MM.1S (cell line): ENCODE measurements around the gene OTOP3.
"Not testable (repeated sequence)": the region's sequence is repeated elsewhere in the genome, so short reads cannot be mapped to it uniquely, and the experiment has no call there.

Source experiments
- DNase-seq: peaks from one replicate; pipeline ENCODE4 v3.0.0-alpha.2; 2015
- H2AFZ ChIP-seq: fragments of 300-600 bp; sonication (generic); 2 replicates; pipeline ENCODE4 v1.6.0; 2016; ENCODE audit warnings: antibody characterized with exemption, low read length
- H3F3A ChIP-seq: fragments of 300-600 bp; sonication (generic); 2 replicates; pipeline ENCODE4 v1.6.1; 2016; ENCODE audit warnings: mild to moderate bottlenecking, antibody characterized with exemption, low read length, moderate library complexity, mixed read lengths; ENCODE audit not compliant: insufficient read depth
- H3K27ac ChIP-seq: fragments of 300-600 bp; sonication (generic); 2 replicates; pipeline ENCODE4 v1.5.1; 2016; ENCODE audit warnings: mild to moderate bottlenecking, low read length
- H3K27me3 ChIP-seq: fragments of 300-600 bp; sonication (generic); replicated peaks from 2 replicates; pipeline ENCODE4 v1.6.0; 2016; ENCODE audit warnings: low read length; ENCODE audit not compliant: insufficient read depth
- H3K36me3 ChIP-seq: fragments of 300-600 bp; sonication (generic); replicated peaks from 2 replicates; pipeline ENCODE4 v1.6.1; 2016; ENCODE audit warnings: mild to moderate bottlenecking, low read length, mixed read lengths; ENCODE audit not compliant: insufficient read depth
- H3K4me1 ChIP-seq: fragments of 300-600 bp; sonication (generic); 2 replicates; pipeline ENCODE4 v1.6.1; 2016; ENCODE audit warnings: low read length, mixed read lengths
- H3K4me2 ChIP-seq: fragments of 300-600 bp; sonication (generic); 2 replicates; pipeline ENCODE4 v1.6.0; 2016; ENCODE audit warnings: low read depth, low read length
- H3K4me3 ChIP-seq: fragments of 300-600 bp; sonication (generic); 2 replicates; pipeline ENCODE4 v1.5.1; 2016; ENCODE audit warnings: low read length, mixed read lengths
- H3K79me2 ChIP-seq: fragments of 300-600 bp; sonication (generic); 2 replicates; pipeline ENCODE4 v1.6.1; 2016; ENCODE audit warnings: mixed run types, low read length, mixed read lengths
- H3K9ac ChIP-seq: fragments of 300-600 bp; sonication (generic); 2 replicates; pipeline ENCODE4 v1.6.1; 2016; ENCODE audit warnings: low read length, mixed read lengths
- H3K9me2 ChIP-seq: fragments of 300-600 bp; sonication (generic); replicated peaks from 2 replicates; pipeline ENCODE4 v1.6.1; 2016; ENCODE audit warnings: mild to moderate bottlenecking, low read length, mixed read lengths; ENCODE audit not compliant: insufficient read depth
- H3K9me3 ChIP-seq: fragments of 300-600 bp; sonication (generic); replicated peaks from 2 replicates; pipeline ENCODE4 v1.6.1; 2016; ENCODE audit warnings: mild to moderate bottlenecking, low read length, mixed read lengths; ENCODE audit not compliant: insufficient read depth
- H4K20me1 ChIP-seq: fragments of 300-600 bp; sonication (generic); 2 replicates; pipeline ENCODE4 v1.6.1; 2016; ENCODE audit warnings: mild to moderate bottlenecking, low read length, moderate library complexity, mixed read lengths; ENCODE audit not compliant: insufficient read depth
- CTCF ChIP-seq: fragments of 300-600 bp; sonication (generic); IDR thresholded peaks from 2 replicates; pipeline ENCODE4 v1.5.1; 2016; ENCODE audit warnings: antibody characterized with exemption, low read length, mixed read lengths
- EZH2 ChIP-seq: fragments of 300-600 bp; sonication (generic); optimal IDR thresholded peaks from 2 replicates; pipeline ENCODE3; 2017; ENCODE audit warnings: low read depth, mild to moderate bottlenecking, antibody characterized with exemption, low read length, mixed read lengths
- EZH2phosphoT487 ChIP-seq: fragments of 300-600 bp; sonication (generic); IDR thresholded peaks from 2 replicates; pipeline ENCODE4 v1.6.1; 2018; ENCODE audit warnings: antibody characterized with exemption, low read length

Gene OTOP3

GRCh38 chr17:74981318-74981978 lies 45.8 kb downstream of the OTOP3 start:
- H3K27ac ChIP-seq, result no peak overlapping the region
- no peaks in the 10 kb centered on the region for H3K9me3 ChIP-seq
- H2AFZ ChIP-seq, result peak overlapping the region; percentile 44

GRCh38 chr17:74981979-74982662 lies 46.4 kb downstream of the OTOP3 start:
- no peaks in the 10 kb centered on the region for H3K9me3 ChIP-seq
- H3F3A ChIP-seq, result no peaks in the 10 kb centered on the region
- H3K27ac ChIP-seq, result no peak overlapping the region
- H4K20me1 ChIP-seq, result no peaks in the 10 kb centered on the region
- peak overlapping the region; percentile 81 for H3K4me2 ChIP-seq
- H3K79me2 ChIP-seq, result no peaks in the 10 kb centered on the region
- H3K4me1 ChIP-seq, result peaks cover 7% of the 10 kb centered on the region; the same call in 1 of the 2 replicates
- H3K4me3 ChIP-seq, result peak overlapping the region; percentile 55
- no peaks in the 10 kb centered on the region for H3K9me2 ChIP-seq
- DNase-seq, result no peak
- TF ChIP-seq EZH2 (no peak), EZH2phosphoT487 (no peak), CTCF (no peak)
- H3K36me3 ChIP-seq, result no peaks in the 10 kb centered on the region
- H2AFZ ChIP-seq, result peak overlapping the region; percentile 44
- no peak overlapping the region for H3K9ac ChIP-seq
- peaks cover 79% of the 10 kb centered on the region for H3K27me3 ChIP-seq

More at GRCh38 chr17:74981318-74981978, 45.8 kb downstream of the OTOP3 start:
- Histone ChIP-seq H3K4me1 (peaks cover 4% of the 10 kb centered on the region; the same call in 1 of the 2 replicates), H3K4me3 (peak overlapping the region; percentile 55), H3K79me2 (no peaks in the 10 kb centered on the region), H4K20me1 (no peaks in the 10 kb centered on the region), H3K36me3 (no peaks in the 10 kb centered on the region), H3K9me2 (no peaks in the 10 kb centered on the region), H3K27me3 (peaks cover 77% of the 10 kb centered on the region), H3K4me2 (peak overlapping the region; percentile 81), H3K9ac (no peak overlapping the region), H3F3A (no peaks in the 10 kb centered on the region)
- no peak for TF ChIP-seq EZH2
- TF ChIP-seq CTCF, result no peak
- no peak for TF ChIP-seq EZH2phosphoT487
- no peak for DNase-seq

- not testable (repeated sequence) for DNase-seq
Measured at GRCh38 chr17:74982663-74983313, 47.1 kb downstream of the OTOP3 start.

More at GRCh38 chr17:74982663-74983313, 47.1 kb downstream of the OTOP3 start:
- H3K9me3 ChIP-seq, H3K79me2 ChIP-seq, H3K27ac ChIP-seq, H3F3A ChIP-seq, H3K9me2 ChIP-seq, H3K4me1 ChIP-seq, H3K9ac ChIP-seq, H4K20me1 ChIP-seq, H3K36me3 ChIP-seq: not testable (repeated sequence)
- Histone ChIP-seq H2AFZ (peak overlapping the region; percentile 44; the same call in 1 of the 2 replicates), H3K4me3 (peak overlapping the region; percentile 55), H3K27me3 (peaks cover 77% of the 10 kb centered on the region), H3K4me2 (peak overlapping the region; percentile 81; the same call in 1 of the 2 replicates)
